Esophagus mucosa (tissue), 1 donor: ENCODE data around the gene SFRP4. TPM values are rescaled to one million over a fixed set of nuclear protein-coding genes. Genes with fewer than 3 reads are reported as not detected.
"Not testable (repeated sequence)": the region's sequence is repeated elsewhere in the genome, so short reads cannot be mapped to it uniquely, and the experiment has no call there.

Experiments
- ATAC-seq: fragments of 200-7000 bp; cut with Tn5 transposase; one replicate; pipeline ENCODE4 v1.9.1; 2020
- total RNA-seq: library from RNA; stranded (reverse); gene quantifications from one replicate; pipeline ENCODE4 v1.2.4, GENCODE V29; 2023
- donor health status: DM: yes; HTN: yes; CAD: no.

SFRP4 gene
- total RNA-seq: not detected

GRCh38 chr7:37916673-37917660, at the start of gene SFRP4:
Gene SFRP4 (minus strand): TSS chr7:37916817. CDS start chr7:37916537, 280 bp downstream.
- peak; percentile 28 for ATAC-seq

GRCh38 chr7:37964196-37964595, 47.6 kb upstream of the SFRP4 start:
- ATAC-seq: no peak

- ATAC-seq: no peak
These were observed 44.6 kb upstream of the SFRP4 start for GRCh38 chr7:37961251-37961650.

GRCh38 chr7:37960483-37960882, 43.9 kb upstream of the SFRP4 start:
- no peak for ATAC-seq

- ATAC-seq: no peak
These were observed 40.8 kb upstream of the SFRP4 start for GRCh38 chr7:37957221-37957970.

- ATAC-seq: no peak
These were observed 40.2 kb upstream of the SFRP4 start for GRCh38 chr7:37956791-37957190.

- not testable (repeated sequence) for ATAC-seq
These were observed 37.6 kb upstream of the SFRP4 start for GRCh38 chr7:37954217-37954616.

- ATAC-seq: no peak
These were observed 35.6 kb upstream of the SFRP4 start for GRCh38 chr7:37952240-37952639.

- no peak for ATAC-seq
These were observed 31.3 kb upstream of the SFRP4 start for GRCh38 chr7:37947941-37948210.

GRCh38 chr7:37947138-37947940, 30.7 kb upstream of the SFRP4 start:
- no peak for ATAC-seq

GRCh38 chr7:37945336-37945735, 28.7 kb upstream of the SFRP4 start:
- ATAC-seq: no peak

- ATAC-seq: no peak
These were observed 28.1 kb upstream of the SFRP4 start for GRCh38 chr7:37944737-37945054.

- ATAC-seq: no peak
These were observed 27.5 kb upstream of the SFRP4 start for GRCh38 chr7:37943905-37944736.

GRCh38 chr7:37942934-37943610, 26.5 kb upstream of the SFRP4 start:
- ATAC-seq: no peak

- ATAC-seq: no peak
These were observed 16.5 kb upstream of the SFRP4 start for GRCh38 chr7:37933018-37933566.

- ATAC-seq: no peak
These were observed 15.9 kb upstream of the SFRP4 start for GRCh38 chr7:37932543-37932942.

GRCh38 chr7:37930226-37930948, 13.8 kb upstream of the SFRP4 start:
- ATAC-seq: no peak

- no peak for ATAC-seq
These were observed 12.3 kb upstream of the SFRP4 start for GRCh38 chr7:37928878-37929277.

GRCh38 chr7:37927773-37928444, 11.3 kb upstream of the SFRP4 start:
- no peak for ATAC-seq

GRCh38 chr7:37925620-37926019, 9.0 kb upstream of the SFRP4 start:
- ATAC-seq: no peak
